Retina (tissue), 1 donor: ENCODE results near the gene CERK.
"Not testable (repeated sequence)": the region's sequence is repeated elsewhere in the genome, so short reads cannot be mapped to it uniquely, and the experiment has no call there.

Source experiments
- DNase-seq: peaks from one replicate; pipeline ENCODE4 v3.0.0-alpha.2; 2016

Gene CERK

DNA sequence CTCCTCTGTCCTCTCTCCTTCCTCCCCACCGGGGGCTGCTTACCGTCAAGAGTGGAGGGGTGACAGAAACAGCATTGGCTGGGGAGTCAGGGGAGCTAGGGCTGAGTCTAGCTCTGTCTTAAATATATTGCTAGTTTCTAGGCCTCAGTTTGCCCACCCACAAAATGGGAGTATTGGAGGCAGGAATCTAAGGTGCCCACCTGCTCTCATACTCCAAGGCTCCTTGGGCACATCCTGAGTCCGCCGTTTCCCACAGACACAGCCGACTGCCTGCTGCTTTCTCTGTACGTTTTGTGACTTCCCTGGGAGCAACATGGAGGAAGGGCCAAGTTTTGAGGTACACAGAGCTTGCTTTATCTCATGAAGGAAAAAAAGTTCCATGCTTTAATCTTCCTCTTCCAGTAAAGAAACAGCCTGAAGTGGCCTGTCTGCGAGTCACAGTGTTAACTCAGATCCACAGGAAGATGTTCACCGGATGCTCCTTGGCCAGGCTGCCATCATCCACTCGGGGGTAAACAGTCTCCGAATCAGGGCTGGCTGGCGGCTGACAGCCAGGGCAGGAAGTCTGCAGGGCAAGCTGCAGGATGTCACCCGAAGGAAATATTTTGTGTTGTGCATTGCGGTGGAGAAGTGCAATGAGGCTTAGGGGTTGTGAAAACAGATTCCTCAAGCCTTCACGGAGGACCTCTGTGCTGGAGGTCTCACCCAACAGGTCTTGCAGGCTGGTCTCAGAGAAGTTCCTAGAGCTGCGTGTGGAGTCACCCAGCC is 11.0 kb upstream of the CERK start:
- DNase-seq: no peak

GRCh38 chr22:46748206-46748907 is 10.3 kb upstream of the CERK start:
- no peak for DNase-seq

DNA sequence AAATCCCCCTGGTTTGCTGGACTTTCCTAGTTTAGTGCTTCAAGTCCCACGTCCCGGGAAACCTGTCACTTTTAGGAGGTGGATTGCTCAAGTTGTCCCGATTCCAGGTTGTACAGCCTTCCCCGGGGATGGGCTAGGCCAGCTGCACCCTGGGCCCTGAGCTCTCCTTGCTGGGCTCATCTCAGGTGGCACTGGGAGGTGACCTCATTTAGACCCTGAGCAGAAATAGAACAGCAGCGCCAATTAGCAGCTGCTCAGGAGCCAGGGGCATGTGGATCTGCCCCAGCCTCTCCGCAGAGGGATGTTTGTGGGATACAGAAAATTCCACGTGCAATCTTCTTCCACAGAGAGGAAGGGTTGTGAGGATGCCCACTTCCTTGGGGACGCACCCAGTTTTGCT is 9.6 kb upstream of the CERK start:
- DNase-seq: no peak

GRCh38 chr22:46746620-46747019 is 8.6 kb upstream of the CERK start:
- DNase-seq: no peak

- DNase-seq: no peak
These were observed 8.1 kb upstream of the CERK start for GRCh38 chr22:46746192-46746591.

GRCh38 chr22:46744581-46744980 is 6.5 kb upstream of the CERK start:
- no peak for DNase-seq

DNA sequence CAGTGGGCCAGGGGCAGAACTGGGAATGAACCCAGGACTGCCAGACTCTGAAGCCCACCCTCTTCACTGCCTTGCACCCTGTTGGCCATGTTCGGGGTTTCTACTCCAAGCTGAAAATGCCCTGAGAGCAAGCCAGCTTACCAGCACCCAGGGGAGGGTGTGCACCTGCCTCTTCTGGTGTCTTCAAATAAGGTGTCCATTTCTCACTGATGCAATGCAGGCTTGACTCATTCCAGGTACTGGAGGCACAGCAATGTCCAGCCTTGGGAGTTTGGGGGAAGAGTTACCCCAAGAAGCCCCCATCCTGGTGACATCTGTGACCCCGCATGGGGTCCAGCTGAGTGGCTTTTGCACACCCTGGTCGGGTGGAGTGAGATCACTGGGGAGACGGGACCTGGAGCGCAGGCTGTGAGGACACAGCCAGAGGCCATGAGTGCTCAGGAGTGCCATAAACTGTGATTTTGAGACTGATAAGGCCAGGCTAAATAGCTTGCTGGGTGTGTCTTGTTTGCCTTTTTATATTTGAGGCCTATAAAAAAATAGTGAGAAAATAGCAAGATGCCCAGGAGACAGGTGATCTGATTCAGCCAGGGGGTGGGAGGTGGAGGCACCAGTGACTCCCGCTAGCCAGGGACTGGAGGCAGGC is 4.6 kb upstream of the CERK start:
- DNase-seq: no peak

DNA sequence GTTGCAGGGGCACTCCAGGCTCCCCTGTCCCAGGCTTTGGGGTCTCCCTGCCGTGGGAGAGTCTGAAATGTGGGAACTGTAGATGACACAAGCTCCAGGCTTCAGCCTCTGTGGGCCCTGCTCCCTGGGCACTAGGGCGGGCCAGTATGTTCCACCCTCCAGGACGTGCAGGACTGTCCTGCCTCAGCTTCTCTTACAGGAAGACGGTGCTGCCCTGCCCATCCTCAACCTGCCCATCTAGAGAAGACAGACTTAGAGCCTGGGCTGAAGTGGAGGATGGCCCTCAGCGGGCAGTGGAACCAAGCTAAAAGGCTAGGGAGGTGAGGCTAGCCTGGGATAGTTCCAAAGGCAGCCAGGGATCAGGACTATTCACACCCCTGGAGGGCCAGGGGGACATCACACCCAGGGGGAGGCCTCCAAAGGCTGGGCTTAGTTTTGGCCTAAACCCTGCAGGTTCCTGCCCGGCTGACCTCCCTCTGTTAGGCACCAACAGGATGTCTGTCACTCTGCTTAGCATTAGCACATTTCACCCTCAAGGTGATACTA is 4.0 kb upstream of the CERK start:
- no peak for DNase-seq

DNA sequence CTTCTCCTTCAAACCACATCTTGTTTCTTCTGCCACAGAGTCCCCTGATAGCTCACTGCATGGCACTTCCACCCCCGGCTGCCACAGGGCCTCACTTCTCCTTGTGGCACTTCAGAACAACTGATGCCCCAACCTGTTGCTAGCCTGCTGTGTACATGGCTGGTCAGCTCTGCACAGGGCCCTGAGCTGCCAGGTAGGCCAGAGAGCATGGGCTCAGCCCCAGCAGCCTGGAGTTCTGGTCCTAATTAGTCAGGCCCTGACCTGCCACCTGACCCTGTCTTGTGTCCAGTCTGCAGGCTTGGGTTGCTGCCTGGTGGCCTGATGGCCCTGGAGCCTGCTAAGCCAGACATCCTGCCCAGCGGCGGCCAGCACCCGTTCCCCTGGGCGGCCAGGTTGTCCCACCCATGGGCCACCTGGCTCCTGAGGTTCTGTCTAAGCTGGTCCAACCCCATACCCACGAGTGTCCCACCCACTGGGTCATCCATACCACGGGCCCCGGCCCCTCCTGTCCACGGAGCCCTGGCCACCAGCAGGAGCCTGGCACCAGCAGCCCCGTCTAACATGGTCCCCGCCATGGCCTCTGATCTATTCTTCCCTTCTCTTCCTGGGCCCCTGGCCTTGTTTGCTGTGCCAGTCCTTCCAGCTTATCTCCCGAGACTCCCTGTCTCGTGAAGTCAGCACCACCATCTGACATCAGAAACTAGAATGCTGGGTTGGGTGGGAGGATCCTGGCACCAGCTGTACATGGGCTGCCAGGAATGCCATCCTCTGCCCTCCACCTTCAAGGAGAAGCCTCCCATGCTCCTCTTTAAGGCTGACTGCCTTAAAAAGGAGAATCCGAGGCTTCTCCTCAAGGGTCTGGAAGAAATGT is 3.1 kb upstream of the CERK start:
- DNase-seq: no peak

- no peak for DNase-seq
These were observed 1.2 kb upstream of the CERK start for GRCh38 chr22:46739094-46739870.

- DNase-seq: peak; percentile 73
These were observed 618 bp upstream of the CERK start for GRCh38 chr22:46738647-46739093.

DNA sequence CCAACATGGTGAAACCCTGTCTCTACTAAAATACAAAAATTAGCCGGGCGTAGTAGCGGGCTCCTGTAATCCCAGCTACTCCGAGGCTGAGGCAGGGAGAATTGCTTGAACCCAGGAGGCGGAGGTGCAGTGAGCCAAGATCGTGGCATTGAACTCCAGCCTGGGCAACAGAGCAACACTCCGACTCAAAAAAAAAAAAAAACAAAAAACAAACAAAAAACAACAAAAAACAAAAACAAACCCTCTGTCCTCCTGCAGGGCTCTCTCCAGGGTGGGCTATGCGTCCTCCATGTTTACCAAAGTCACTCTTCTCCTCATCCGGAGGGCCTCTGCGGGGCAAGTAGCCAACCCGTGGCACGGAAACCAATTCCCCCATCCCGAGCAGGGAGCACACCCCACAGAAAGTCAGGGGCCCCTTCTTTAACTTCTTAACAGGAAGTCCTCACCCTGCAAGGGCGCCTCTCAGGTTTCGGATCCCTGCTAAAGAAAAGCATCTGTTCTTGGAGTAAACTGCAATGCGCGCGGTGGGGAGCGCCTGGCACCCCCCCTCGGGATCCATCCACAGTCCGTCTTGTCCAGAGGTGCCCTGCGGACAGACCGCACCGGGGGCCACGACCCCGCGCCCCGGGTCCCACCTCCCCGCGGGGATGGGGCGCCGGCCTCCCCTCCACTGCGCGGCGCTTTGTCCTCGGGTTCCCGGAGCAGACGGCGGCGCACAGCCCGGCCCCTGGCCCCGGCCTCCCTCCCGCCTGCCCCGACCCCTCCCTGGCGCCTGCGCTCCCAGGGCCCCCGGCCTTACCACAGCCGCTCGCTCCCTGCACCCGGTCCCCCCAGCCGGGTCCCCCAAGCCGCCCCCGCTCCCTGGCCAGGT is 712 bp downstream of the CERK start:
- peak; percentile 77 for DNase-seq

DNA sequence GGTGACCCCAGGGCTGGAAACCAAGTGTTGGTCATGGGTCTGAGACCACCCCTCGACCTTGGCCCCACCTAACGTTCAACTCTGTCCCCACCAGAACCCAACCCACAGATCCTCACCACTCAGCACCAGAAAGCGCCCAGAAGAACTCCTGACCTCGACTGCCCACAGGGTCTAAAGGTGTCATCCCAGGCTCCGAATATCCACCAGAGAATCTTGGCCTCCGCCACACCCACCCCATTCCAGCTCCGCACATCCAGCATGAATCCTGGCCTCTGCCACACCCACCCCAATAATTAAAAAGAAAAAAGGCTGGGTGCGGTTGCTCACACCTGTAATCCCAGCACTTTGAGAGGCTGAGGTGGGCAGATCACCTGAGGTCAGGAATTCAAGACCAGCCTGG is 1.3 kb downstream of the CERK start:
- DNase-seq: no peak

GRCh38 chr22:46735747-46736608 is 2.1 kb downstream of the CERK start:
- DNase-seq: peak; percentile 82

- peak; percentile 83 for DNase-seq
These were observed 3.1 kb downstream of the CERK start for GRCh38 chr22:46734830-46735453.

- not testable (repeated sequence) for DNase-seq
These were observed 3.8 kb downstream of the CERK start for GRCh38 chr22:46734213-46734722.

DNA sequence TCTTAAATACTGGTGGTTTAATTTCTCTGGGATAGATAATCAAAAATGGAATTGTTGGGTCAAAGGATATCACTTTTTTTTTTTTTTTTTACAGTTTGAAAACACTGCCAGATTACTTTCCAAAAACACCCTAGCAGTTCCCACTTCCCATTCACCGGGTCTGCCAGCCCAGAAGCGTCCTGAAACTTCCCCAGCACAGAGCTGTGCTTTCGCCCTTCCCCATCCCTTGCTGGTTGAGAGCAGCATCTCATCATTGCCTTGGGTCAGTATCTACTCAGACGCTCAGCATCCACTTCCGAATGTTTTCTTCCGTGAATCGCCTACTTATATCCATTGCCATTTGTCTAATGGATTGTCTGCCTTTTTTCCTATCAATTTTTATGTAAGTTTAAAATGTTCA is 5.5 kb downstream of the CERK start:
- DNase-seq: no peak

DNA sequence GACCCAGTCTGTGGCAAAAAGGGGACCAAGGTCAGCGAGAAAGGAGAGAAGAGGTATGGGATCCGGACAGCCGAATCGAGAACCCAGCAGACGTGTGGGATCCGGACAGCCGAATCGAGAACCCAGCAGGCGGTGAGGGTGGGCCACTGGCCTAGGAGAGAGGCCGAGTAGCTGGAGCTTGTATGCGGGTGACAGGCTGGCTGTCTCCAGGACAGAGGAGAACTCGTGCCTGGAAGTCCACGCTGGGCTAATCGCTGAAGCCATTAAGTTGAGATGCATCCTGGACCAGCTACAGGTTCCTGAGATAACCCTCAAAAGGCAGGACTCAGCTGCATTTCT is 6.0 kb downstream of the CERK start:
- DNase-seq: no peak
